H1 (cell line): Measurements from ENCODE around the gene RGS17. TPM values are rescaled to one million over a fixed set of nuclear protein-coding genes. Genes with fewer than 3 reads are reported as not detected.

Source experiments
- CTCF ChIA-PET: fragments of 300-600 bp; sonication (Branson Sonifier 250); formaldehyde crosslinking; loops from one replicate; lab custom pipeline; 2021; ENCODE audit not compliant: partially characterized antibody; lab: Charles Lee
- POLR2A ChIA-PET: fragments of 300-600 bp; sonication (Branson Sonifier 250); formaldehyde crosslinking; loops from one replicate; lab custom pipeline; 2021; ENCODE audit warnings: inconsistent platforms; ENCODE audit not compliant: partially characterized antibody; lab: Charles Lee
- DNase-seq, 2 experiments: peaks; one replicate each; pipeline versions ENCODE4 v3.0.0 to v3.0.0-alpha.2; 2010 to 2022; ENCODE audit warnings: low spot score in 2 of 2, low read depth in 1 of 2, mixed read lengths in 1 of 2
- FAIRE-seq: peaks from 2 replicates; lab custom pipeline; 2011; peaks lifted over from hg19 to GRCh38; lab: Jason Lieb, UNC
- H2AFZ ChIP-seq: 2 replicates; pipeline ENCODE4 v1.8.1; 2012; ENCODE audit warnings: low read length, inconsistent platforms
- H2AK5ac ChIP-seq: 2 replicates; pipeline ENCODE4 v1.6.1; 2013; ENCODE audit warnings: low read depth, low read length
- H2BK120ac ChIP-seq: replicated peaks from 2 replicates; pipeline ENCODE3; 2013; ENCODE audit warnings: low read depth, low read length, inconsistent platforms
- H2BK12ac ChIP-seq: 2 replicates; pipeline ENCODE4 v1.6.1; 2013; ENCODE audit warnings: low read depth, low read length
- H2BK15ac ChIP-seq: 2 replicates; pipeline ENCODE4 v1.6.1; 2013; ENCODE audit warnings: low read length
- H2BK20ac ChIP-seq: 2 replicates; pipeline ENCODE4 v1.6.1; 2013; ENCODE audit warnings: low read length
- H2BK5ac ChIP-seq: 2 replicates; pipeline ENCODE4 v1.6.1; 2013; ENCODE audit warnings: low read depth, low read length
- H3K14ac ChIP-seq: 2 replicates; pipeline ENCODE4 v1.6.1; 2013; ENCODE audit warnings: inconsistent platforms; ENCODE audit not compliant: insufficient read length
- H3K18ac ChIP-seq: 2 replicates; pipeline ENCODE4 v1.6.1; 2013; ENCODE audit warnings: low read length; ENCODE audit errors: extremely low read depth
- H3K23ac ChIP-seq: 2 replicates; pipeline ENCODE4 v1.6.1; 2013; ENCODE audit warnings: inconsistent platforms; ENCODE audit not compliant: insufficient read length
- H3K23me2 ChIP-seq: 2 replicates; pipeline ENCODE4 v1.6.1; 2013; ENCODE audit warnings: low read depth, low read length
- H3K27ac ChIP-seq: 2 replicates; pipeline ENCODE4 v1.6.1; 2011; ENCODE audit warnings: low read depth, low read length, inconsistent platforms
- H3K27me3 ChIP-seq, 4 experiments: replicated peaks in 1 of 4; 1 replicate in 1 of 4; 2 replicates in 3 of 4; pipeline versions ENCODE4 v1.6.1 to v1.8.1; 2011 to 2013; ENCODE audit warnings: low read length in 3 of 4, mild to moderate bottlenecking in 3 of 4, inconsistent platforms in 2 of 4, mixed read lengths in 2 of 4, moderate library complexity in 1 of 4; ENCODE audit not compliant: control insufficient read depth in 3 of 4, insufficient read depth in 3 of 4; ENCODE audit errors: extremely low read depth in 1 of 4
- H3K36me3 ChIP-seq, 4 experiments: 2 replicates each; pipeline versions ENCODE4 v1.6.1 to v1.8.1; 2011 to 2013; ENCODE audit warnings: mild to moderate bottlenecking in 4 of 4, low read length in 3 of 4, moderate library complexity in 2 of 4, control low read depth in 1 of 4, inconsistent platforms in 1 of 4; ENCODE audit not compliant: insufficient read depth in 4 of 4, control insufficient read depth in 2 of 4
- H3K4ac ChIP-seq: replicated peaks from 2 replicates; pipeline ENCODE3; 2013; ENCODE audit warnings: low read length, low read depth, mixed read lengths, inconsistent platforms; ENCODE audit not compliant: insufficient read length
- H3K4me1 ChIP-seq, 4 experiments: replicated peaks in 1 of 4; 1 replicate in 1 of 4; 2 replicates in 3 of 4; pipeline versions ENCODE4 v1.6.1 to v1.8.1; 2011 to 2013; ENCODE audit warnings: low read length in 3 of 4, inconsistent platforms in 2 of 4, mixed read lengths in 1 of 4; ENCODE audit not compliant: insufficient read depth in 4 of 4, control insufficient read depth in 3 of 4
- H3K4me2 ChIP-seq, 2 experiments: 2 replicates each; pipeline versions ENCODE4 v1.6.1 to v1.8.1; 2011 to 2013; ENCODE audit warnings: low read depth in 2 of 2, low read length in 2 of 2, control low read depth in 1 of 2, inconsistent platforms in 1 of 2, mild to moderate bottlenecking in 1 of 2; ENCODE audit not compliant: insufficient read depth in 1 of 2
- H3K4me3 ChIP-seq, 4 experiments: fragments of 200-600, 300-600 bp in 1 of 4; sonication (generic), shearing (Covaris generic), sonication (Bioruptor Twin) in 1 of 4; 2 replicates each; pipeline versions ENCODE4 v1.5.1 to v1.8.1; 2011 to 2016; ENCODE audit warnings: low read length in 4 of 4, low read depth in 3 of 4, control low read depth in 2 of 4, inconsistent platforms in 2 of 4, mild to moderate bottlenecking in 2 of 4, mixed read lengths in 1 of 4, moderate library complexity in 1 of 4; ENCODE audit not compliant: insufficient read depth in 2 of 4; ENCODE audit errors: extremely low read depth in 1 of 4
- H3K56ac ChIP-seq: replicated peaks from 2 replicates; pipeline ENCODE3; 2013; ENCODE audit warnings: low read depth, mild to moderate bottlenecking, mixed read lengths, low read length, inconsistent platforms; ENCODE audit not compliant: insufficient read length
- H3K79me1 ChIP-seq: 2 replicates; pipeline ENCODE4 v1.6.1; 2013; ENCODE audit warnings: low read depth, low read length, control low read depth
- H3K79me2 ChIP-seq, 2 experiments: 2 replicates each; pipeline versions ENCODE4 v1.6.1 to v1.8.1; 2012 to 2013; ENCODE audit warnings: low read length in 2 of 2, mild to moderate bottlenecking in 2 of 2, inconsistent platforms in 1 of 2; ENCODE audit not compliant: insufficient read depth in 2 of 2, control insufficient read depth in 1 of 2
- H3K9ac ChIP-seq, 4 experiments: replicated peaks in 1 of 4; 1 replicate in 1 of 4; 2 replicates in 3 of 4; pipeline versions ENCODE4 v1.6.1 to v1.8.1; 2011 to 2013; ENCODE audit warnings: low read depth in 3 of 4, low read length in 3 of 4, control low read depth in 2 of 4, mild to moderate bottlenecking in 2 of 4, moderate library complexity in 2 of 4, inconsistent platforms in 1 of 4; ENCODE audit errors: extremely low read depth in 1 of 4
- H3K9me3 ChIP-seq, 2 experiments: 2 replicates each; pipeline versions ENCODE4 v1.6.1 to v1.8.1; 2012 to 2013; ENCODE audit warnings: mild to moderate bottlenecking in 2 of 2, moderate library complexity in 2 of 2, control low read depth in 1 of 2, inconsistent platforms in 1 of 2, low read depth in 1 of 2, low read length in 1 of 2, mixed read lengths in 1 of 2; ENCODE audit not compliant: insufficient read depth in 2 of 2
- H4K20me1 ChIP-seq, 2 experiments: replicated peaks in 1 of 2; 2 replicates each; pipeline versions ENCODE3 to v1.8.1; 2011 to 2013; ENCODE audit warnings: inconsistent platforms in 2 of 2, low read length in 2 of 2, mild to moderate bottlenecking in 1 of 2; ENCODE audit not compliant: insufficient read depth in 2 of 2, control insufficient read depth in 1 of 2
- H4K5ac ChIP-seq: 2 replicates; pipeline ENCODE4 v1.6.1; 2013; ENCODE audit warnings: low read length, low read depth, mixed read lengths, inconsistent platforms; ENCODE audit not compliant: insufficient read length
- H4K8ac ChIP-seq: 2 replicates; pipeline ENCODE4 v1.8.0; 2013; ENCODE audit warnings: mild to moderate bottlenecking, moderate library complexity, low read length, inconsistent platforms; ENCODE audit not compliant: insufficient read depth; ENCODE audit errors: extremely low read depth
- H4K91ac ChIP-seq: replicated peaks from 2 replicates; pipeline ENCODE3; 2013; ENCODE audit warnings: low read length, mixed read lengths, inconsistent platforms; ENCODE audit not compliant: insufficient read length
- CBX8 ChIP-seq: fragments of 300-800, 300-1000 bp; sonication (generic); IDR thresholded peaks from 2 replicates; pipeline ENCODE4 v1.7.1; 2016; ENCODE audit warnings: low read depth, low read length, borderline replicate concordance
- CHD2 ChIP-seq: IDR thresholded peaks from 2 replicates; pipeline ENCODE4 v1.6.1; 2012; ENCODE audit warnings: low read length, improper control_type of control experiment
- EZH2 ChIP-seq: fragments of 200-600 bp; sonication (generic); IDR thresholded peaks from 2 replicates; pipeline ENCODE4 v1.7.1; 2012; ENCODE audit warnings: low read depth, mild to moderate bottlenecking, moderate library complexity, low read length, inconsistent platforms; ENCODE audit not compliant: severe bottlenecking
- FOSL1 ChIP-seq: IDR thresholded peaks from 2 replicates; pipeline ENCODE4 v1.6.1; 2011; ENCODE audit warnings: mild to moderate bottlenecking, low read depth, low read length, moderate library complexity; ENCODE audit not compliant: insufficient read depth
- POLR2AphosphoS5 ChIP-seq: IDR thresholded peaks from 2 replicates; pipeline ENCODE4 v1.6.1; 2011; ENCODE audit warnings: low read depth, low read length
- RBBP5 ChIP-seq: IDR thresholded peaks from 2 replicates; pipeline ENCODE4 v1.7.1; 2012; ENCODE audit warnings: low read depth, mild to moderate bottlenecking, inconsistent platforms, low read length, moderate library complexity, borderline replicate concordance
- SIX5 ChIP-seq: IDR thresholded peaks from 2 replicates; pipeline ENCODE4 v1.6.1; 2011; ENCODE audit warnings: mild to moderate bottlenecking, low read depth, low read length
- SP4 ChIP-seq: IDR thresholded peaks from 2 replicates; pipeline ENCODE4 v1.6.1; 2012; ENCODE audit warnings: low read length, inconsistent platforms
- SRF ChIP-seq: IDR thresholded peaks from 2 replicates; pipeline ENCODE4 v1.6.1; 2011; ENCODE audit warnings: mild to moderate bottlenecking, low read depth, low read length, moderate library complexity
- TAF7 ChIP-seq: optimal IDR thresholded peaks from 2 replicates; pipeline ENCODE3; 2011; ENCODE audit warnings: low read depth, mild to moderate bottlenecking, inconsistent platforms, low read length, moderate library complexity, borderline replicate concordance
- TBP ChIP-seq: IDR thresholded peaks from 2 replicates; pipeline ENCODE4 v1.6.1; 2011; ENCODE audit warnings: low read depth, low read length, improper control_type of control experiment
- TCF12 ChIP-seq: IDR thresholded peaks from 2 replicates; pipeline ENCODE4 v1.6.1; 2011; ENCODE audit warnings: low read depth, mild to moderate bottlenecking, low read length
- TEAD4 ChIP-seq: IDR thresholded peaks from 2 replicates; pipeline ENCODE4 v1.6.1; 2012; ENCODE audit warnings: low read depth, low read length, inconsistent platforms, mixed read lengths
- ZNF274 ChIP-seq: IDR thresholded peaks from 2 replicates; pipeline ENCODE4 v1.7.0; 2012; ENCODE audit warnings: low read length, borderline replicate concordance; ENCODE audit errors: extremely low read depth
- polyA plus RNA-seq, 7 experiments: library from polyadenylated mRNA; depleted of rRNA in 3 of 7; stranded (reverse) in 5 of 7; unstranded in 2 of 7; fragments of >200 nt in 5 of 7; fragments of 200-250 nt in 2 of 7; gene quantifications; 1 replicate in 5 of 7; 2 replicates in 1 of 7; 4 replicates in 1 of 7; pipeline versions ENCODE4 v1.2.1 to v1.2.3, GENCODE V29; 2011 to 2013; ENCODE audit warnings: missing spikeins in 2 of 7, mixed read lengths in 2 of 7
- total RNA-seq: library from RNA; stranded (reverse); fragmentation: NEBNext Ultra II Directional; extraction: Animal tissue kit (Norgen Biotek cat#: 25700); gene quantifications from 2 replicates; pipeline ENCODE4 v1.2.1, GENCODE V29; 2021
- TF ChIP-seq, protein P1 (sequence below): IDR thresholded peaks from 2 replicates; pipeline ENCODE4 v1.6.1; 2012; ENCODE audit warnings: inconsistent platforms

RGS17 gene
- total and polyA plus RNA-seq, 2 of the 8 experiments (the other 6 are each of a cell fraction or from before 2014, with no cell fraction given) = 2.0 to 12.2 TPM

DNA sequence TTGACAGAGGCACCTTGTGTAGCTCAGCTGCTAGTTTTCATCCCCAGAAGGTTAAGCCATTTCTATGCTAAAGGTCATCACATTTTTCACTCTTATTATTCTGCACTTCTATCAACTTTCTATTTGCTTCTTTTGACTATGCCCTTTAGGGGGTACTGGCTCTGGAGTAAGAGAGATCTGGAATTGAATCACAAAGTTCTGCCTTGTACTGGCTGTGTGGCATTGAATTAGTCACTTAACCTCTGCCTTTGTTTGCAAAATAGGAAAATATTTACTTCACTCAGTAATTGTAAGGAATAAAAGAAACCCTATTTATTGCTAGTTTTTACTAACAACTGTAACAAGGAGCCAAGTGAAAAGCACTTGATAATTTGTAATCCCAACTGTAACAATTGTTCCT lies 71.8 kb downstream of the RGS17 start:
- H3K18ac ChIP-seq = no peak overlapping the region
- no peak overlapping the region for H3K4me3 ChIP-seq
- H3K23me2 ChIP-seq = no peaks in the 10 kb centered on the region; the same call in 1 of the 2 replicates
- no peak overlapping the region for H3K14ac ChIP-seq
- no peak overlapping the region for H3K27ac ChIP-seq
- POLR2A ChIA-PET = interaction anchor here (1.0 kb wide), 1 partner anchor 72 kb away, joined by 3 read pairs; the partner anchor contains the start of gene RGS17
- H3K27me3 ChIP-seq = no peaks in the 10 kb centered on the region
- H3K9me3 ChIP-seq = peaks cover 0 to 5% of the 10 kb centered on the region in 2 experiments; a peak in 2 of 4 replicates
- FAIRE-seq = no peak
- H2BK20ac ChIP-seq = no peak overlapping the region
- H3K4me2 ChIP-seq = 0 out of 4 replicates have a peak overlapping the region, but pooled peaks of 1 of the 2 experiments have one; percentile 12
- no peak for DNase-seq
- H3K4me1 ChIP-seq = peaks cover 2 to 9% (median 4%) of the 10 kb centered on the region in 4 experiments; a peak in 4 of 7 replicates
- no peaks in the 10 kb centered on the region for H3K79me2 ChIP-seq
- no peaks in the 10 kb centered on the region for H4K20me1 ChIP-seq
- H2BK12ac ChIP-seq = no peak overlapping the region
- no peak overlapping the region for H2BK120ac ChIP-seq
- no peak overlapping the region for H4K8ac ChIP-seq
- TF ChIP-seq, protein P1, sequence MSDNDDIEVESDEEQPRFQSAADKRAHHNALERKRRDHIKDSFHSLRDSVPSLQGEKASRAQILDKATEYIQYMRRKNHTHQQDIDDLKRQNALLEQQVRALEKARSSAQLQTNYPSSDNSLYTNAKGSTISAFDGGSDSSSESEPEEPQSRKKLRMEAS = no peak
- TF ChIP-seq CHD2 (no peak), SRF (no peak), TEAD4 (no peak), TBP (no peak), TCF12 (no peak), FOSL1 (no peak), SP4 (no peak), RBBP5 (no peak), SIX5 (no peak), EZH2 (no peak), ZNF274 (no peak), TAF7 (no peak), POLR2AphosphoS5 (no peak), CBX8 (no peak)
- TF ChIP-seq, all 59 proteins: peak for 0
- Histone ChIP-seq H4K5ac (no peak overlapping the region), H3K9ac (no peak overlapping the region), H3K23ac (no peak overlapping the region), H4K91ac (no peak overlapping the region), H2AK5ac (no peak overlapping the region), H2BK15ac (no peak overlapping the region), H3K56ac (no peak overlapping the region), H2AFZ (no peak overlapping the region), H3K36me3 (no peaks in the 10 kb centered on the region), H3K4ac (no peak overlapping the region), H3K79me1 (no peaks in the 10 kb centered on the region; the same call in 1 of the 2 replicates), H2BK5ac (no peak overlapping the region)
- CTCF ChIA-PET = interaction anchor here (1.3 kb wide), 1 partner anchor 31 kb away, joined by 3 read pairs; no protein-coding TSS in a partner anchor
